ENCODE results near the gene NAA25.
A peak's percentile ranks its signal among the peaks of the same experiment; 100 is the strongest.
"Not testable (repeated sequence)": the region's sequence is repeated elsewhere in the genome, so short reads cannot be mapped to it uniquely, and the experiment has no call there.

NAA25 gene

GRCh38 chr12:112066566-112066965, 42.0 kb downstream of the NAA25 start:
- no peak for FAIRE-seq
- no peak for DNase-seq (ENCODE audit: insufficient read length, low spot score)

- no peak for DNase-seq (ENCODE audit: insufficient read length, low spot score)
- no peak for FAIRE-seq
Observed at GRCh38 chr12:112063273-112063672, 45.3 kb downstream of the NAA25 start.

GRCh38 chr12:112061137-112061536, 47.4 kb downstream of the NAA25 start:
- no peak for FAIRE-seq
- DNase-seq (ENCODE audit: insufficient read length, low spot score): no peak

- FAIRE-seq (no peak), DNase-seq (ENCODE audit: insufficient read length, low spot score) (no peak)
Observed at GRCh38 chr12:112049351-112049750, 59.2 kb downstream of the NAA25 start.

- DNase-seq (ENCODE audit: insufficient read length, low spot score) (no peak), FAIRE-seq (no peak)
Observed at GRCh38 chr12:112046003-112046402, 62.6 kb downstream of the NAA25 start.

GRCh38 chr12:112036614-112037013, 72.0 kb downstream of the NAA25 start:
- not testable (repeated sequence) for DNase-seq (ENCODE audit: insufficient read length, low spot score); FAIRE-seq

- DNase-seq (ENCODE audit: insufficient read length, low spot score): no peak
Observed at GRCh38 chr12:112035219-112035785, 73.3 kb downstream of the NAA25 start.

GRCh38 chr12:112032292-112032691, 76.3 kb downstream of the NAA25 start:
- DNase-seq (ENCODE audit: insufficient read length, low spot score): no peak
- no peak for FAIRE-seq

More at GRCh38 chr12:112035219-112035785, 73.3 kb downstream of the NAA25 start:
- no peak for FAIRE-seq

GRCh38 chr12:112031472-112031871, 77.1 kb downstream of the NAA25 start:
- FAIRE-seq (no peak), DNase-seq (ENCODE audit: insufficient read length, low spot score) (no peak)

- FAIRE-seq (no peak), DNase-seq (ENCODE audit: insufficient read length, low spot score) (no peak)
Observed at GRCh38 chr12:112029301-112029700, 79.3 kb downstream of the NAA25 start.

GRCh38 chr12:112025808-112026375, 82.7 kb downstream of the NAA25 start:
- no peak for FAIRE-seq
- peak; percentile 10 for DNase-seq (ENCODE audit: insufficient read length, low spot score)

GRCh38 chr12:112023759-112024396, 84.7 kb downstream of the NAA25 start:
- FAIRE-seq: no peak
- no peak for DNase-seq (ENCODE audit: insufficient read length, low spot score)

GRCh38 chr12:112022241-112023016, 86.2 kb downstream of the NAA25 start:
- FAIRE-seq (no peak), DNase-seq (ENCODE audit: insufficient read length, low spot score) (no peak)

- no peak for DNase-seq (ENCODE audit: insufficient read length, low spot score)
- FAIRE-seq: no peak
Observed at GRCh38 chr12:112020947-112021457, 87.6 kb downstream of the NAA25 start.

GRCh38 chr12:112018571-112019237, 89.9 kb downstream of the NAA25 start:
- DNase-seq (ENCODE audit: insufficient read length, low spot score) (no peak), FAIRE-seq (no peak)

GRCh38 chr12:112017041-112017440, 91.5 kb downstream of the NAA25 start:
- no peak for DNase-seq (ENCODE audit: insufficient read length, low spot score)
- FAIRE-seq: no peak

- FAIRE-seq (no peak), DNase-seq (ENCODE audit: insufficient read length, low spot score) (no peak)
Observed at GRCh38 chr12:112015938-112016337, 92.6 kb downstream of the NAA25 start.

- DNase-seq (ENCODE audit: insufficient read length, low spot score) (peak; percentile 40), FAIRE-seq (no peak)
Observed at GRCh38 chr12:112013601-112014402, 94.8 kb downstream of the NAA25 start.

- FAIRE-seq (peak; percentile 65), DNase-seq (ENCODE audit: insufficient read length, low spot score) (peak; percentile 100)
Observed at GRCh38 chr12:112012775-112013600, 95.6 kb downstream of the NAA25 start, which contains the start of the genes ERP29 and TMEM116. ERP29 (plus strand) TSS chr12:112013426; CDS start chr12:112013466, 40 bp downstream. TMEM116 (minus strand) TSS chr12:112013165; CDS start chr12:112005270, 7,895 bp downstream.
